ENCODE results near the gene C19orf38.

DNA sequence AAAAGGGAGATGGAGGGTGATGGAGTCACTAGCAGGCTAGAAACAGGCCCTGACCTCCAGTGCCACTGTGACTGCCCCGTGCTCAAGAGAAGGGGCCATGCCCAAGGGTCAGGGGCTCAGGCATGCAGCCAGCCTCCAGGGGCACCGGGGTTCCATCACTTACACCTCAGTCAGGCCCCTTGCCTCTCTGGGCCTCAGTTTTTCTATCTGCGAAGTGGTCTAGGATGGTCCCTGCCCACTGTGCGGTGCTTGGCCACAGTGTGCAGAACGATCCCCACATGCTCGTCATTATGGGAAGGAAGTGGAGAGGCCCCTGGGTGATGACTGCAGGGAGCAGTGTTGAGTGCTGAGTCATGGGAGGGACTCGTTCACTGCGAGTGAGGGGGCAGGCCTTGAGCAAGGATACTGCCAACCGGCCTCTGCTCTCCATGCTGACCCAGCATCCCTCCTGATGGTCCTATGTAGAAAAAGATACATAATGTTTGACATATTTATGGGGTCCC, 35.3 kb upstream of the C19orf38 start:
- TF ChIP-seq, protein P1, sequence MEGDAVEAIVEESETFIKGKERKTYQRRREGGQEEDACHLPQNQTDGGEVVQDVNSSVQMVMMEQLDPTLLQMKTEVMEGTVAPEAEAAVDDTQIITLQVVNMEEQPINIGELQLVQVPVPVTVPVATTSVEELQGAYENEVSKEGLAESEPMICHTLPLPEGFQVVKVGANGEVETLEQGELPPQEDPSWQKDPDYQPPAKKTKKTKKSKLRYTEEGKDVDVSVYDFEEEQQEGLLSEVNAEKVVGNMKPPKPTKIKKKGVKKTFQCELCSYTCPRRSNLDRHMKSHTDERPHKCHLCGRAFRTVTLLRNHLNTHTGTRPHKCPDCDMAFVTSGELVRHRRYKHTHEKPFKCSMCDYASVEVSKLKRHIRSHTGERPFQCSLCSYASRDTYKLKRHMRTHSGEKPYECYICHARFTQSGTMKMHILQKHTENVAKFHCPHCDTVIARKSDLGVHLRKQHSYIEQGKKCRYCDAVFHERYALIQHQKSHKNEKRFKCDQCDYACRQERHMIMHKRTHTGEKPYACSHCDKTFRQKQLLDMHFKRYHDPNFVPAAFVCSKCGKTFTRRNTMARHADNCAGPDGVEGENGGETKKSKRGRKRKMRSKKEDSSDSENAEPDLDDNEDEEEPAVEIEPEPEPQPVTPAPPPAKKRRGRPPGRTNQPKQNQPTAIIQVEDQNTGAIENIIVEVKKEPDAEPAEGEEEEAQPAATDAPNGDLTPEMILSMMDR (conservative IDR thresholded peaks at IDR 0.05) = no peak
- no peak for TF ChIP-seq ZFX (IDR thresholded peaks at IDR 0.05)
